HT1080 (cell line): ENCODE data around the gene YPEL2. TPM values are rescaled to one million over a fixed set of nuclear protein-coding genes. Genes with fewer than 3 reads are reported as not detected.

ENCODE experiments used
- DNase-seq: peaks from one replicate; pipeline ENCODE4 v3.0.0-alpha.2; 2015; ENCODE audit warnings: low read depth
- small RNA-seq: library from RNA; depleted of rRNA; stranded (forward); fragments of <200 nt; gene quantifications from one replicate; pipeline ENCODE3, GENCODE V24; 2014
- total RNA-seq: library from RNA; depleted of rRNA; stranded (reverse); fragments of >200 nt; shearing (Covaris generic); gene quantifications from 2 replicates; pipeline ENCODE4 v1.2.3, GENCODE V29; 2014; rRNA removed

YPEL2 gene
- total RNA-seq, 1 experiment from 2014 or later, result 1.1 TPM

DNA sequence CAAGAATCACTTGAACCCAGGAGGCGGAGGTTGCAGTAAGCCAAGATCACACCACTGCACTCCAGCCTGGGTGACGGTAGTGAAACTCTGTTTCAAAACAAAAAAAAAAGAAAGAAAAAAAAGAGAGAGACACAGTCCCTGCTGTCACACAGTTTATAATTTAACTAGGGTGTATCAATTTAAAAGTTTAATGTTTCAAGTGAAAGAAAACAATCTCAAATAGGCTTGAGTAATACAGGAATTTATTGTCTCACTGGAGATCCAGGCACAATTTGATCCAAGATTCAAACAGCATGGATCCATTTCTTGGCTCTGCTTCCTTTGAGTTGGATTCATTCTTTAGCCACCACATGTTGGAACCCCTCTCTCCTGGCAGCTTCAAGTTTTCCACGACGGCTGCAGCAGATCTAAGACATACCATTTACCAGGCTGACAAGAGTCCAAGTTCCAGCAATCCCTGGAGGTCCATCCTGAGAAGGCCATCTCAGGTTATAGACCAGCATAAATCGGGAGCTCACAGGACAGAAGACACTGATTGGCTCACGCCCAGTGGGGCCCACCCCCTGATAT, 97.5 kb downstream of the YPEL2 start:
- DNase-seq, result no peak

DNA sequence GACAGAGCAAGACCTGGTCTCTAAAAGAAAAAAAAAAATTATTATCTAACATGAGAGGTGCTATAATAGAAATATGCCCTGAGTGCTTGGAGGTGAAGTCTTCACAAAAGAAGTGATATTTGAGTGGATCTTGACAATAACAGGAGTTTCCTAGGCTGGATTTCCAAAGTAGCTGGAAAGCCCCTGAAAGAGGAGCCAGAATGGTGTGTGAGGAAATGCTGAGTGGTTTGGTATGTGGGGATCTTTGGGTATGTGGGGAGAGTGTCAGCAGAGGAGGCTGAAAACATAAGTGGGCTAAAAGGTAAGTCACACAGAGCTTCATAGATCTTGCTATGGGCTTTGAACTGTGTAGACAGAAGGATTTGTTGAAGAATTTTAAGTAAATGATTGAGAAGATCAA, 100.1 kb downstream of the YPEL2 start:
- DNase-seq, result no peak

- no peak for DNase-seq
Measured at GRCh38 chr17:59432657-59433056, 101.2 kb downstream of the YPEL2 start.

- DNase-seq, result no peak
Measured at GRCh38 chr17:59433586-59433985, 102.1 kb downstream of the YPEL2 start.

DNA sequence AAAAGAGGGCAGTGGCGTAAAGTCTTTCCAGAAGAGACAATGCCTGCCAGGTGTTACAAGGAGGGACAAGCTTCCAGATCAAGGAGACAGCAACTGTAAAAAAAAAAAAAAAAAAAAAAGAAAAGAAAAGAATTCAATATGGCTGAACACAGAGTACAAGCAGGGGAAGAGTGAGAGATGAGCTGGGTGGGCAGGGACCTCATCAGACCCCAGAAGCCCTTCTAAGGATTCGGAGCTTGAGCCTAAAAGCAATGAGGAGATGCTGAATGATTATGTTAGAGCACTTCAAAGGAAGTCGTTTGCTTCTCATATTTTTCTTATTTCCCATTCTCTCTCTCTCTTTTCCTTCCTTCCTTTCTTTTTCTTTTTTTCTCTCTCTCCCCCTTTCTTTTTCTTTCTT, 103.0 kb downstream of the YPEL2 start:
- no peak for DNase-seq

DNA sequence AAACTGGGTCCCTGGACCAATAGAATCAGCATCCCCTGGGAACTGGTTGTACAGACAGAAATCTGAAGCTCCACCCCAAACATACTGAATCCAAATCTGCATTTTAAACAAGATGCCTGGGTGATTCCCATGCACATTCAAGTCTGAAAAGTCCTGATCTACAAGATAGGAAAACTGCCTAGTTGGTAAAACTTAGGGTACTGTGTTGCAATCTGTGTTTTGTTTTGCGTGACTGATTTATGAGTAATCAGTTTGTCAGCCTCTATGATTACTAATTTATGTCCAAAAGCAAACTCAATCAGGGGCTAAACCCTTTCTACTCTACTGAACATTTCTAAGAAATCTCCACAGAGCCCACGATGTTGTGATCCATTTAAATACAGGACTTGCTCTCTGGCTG, 103.8 kb downstream of the YPEL2 start:
- DNase-seq, result peak; percentile 62

DNA sequence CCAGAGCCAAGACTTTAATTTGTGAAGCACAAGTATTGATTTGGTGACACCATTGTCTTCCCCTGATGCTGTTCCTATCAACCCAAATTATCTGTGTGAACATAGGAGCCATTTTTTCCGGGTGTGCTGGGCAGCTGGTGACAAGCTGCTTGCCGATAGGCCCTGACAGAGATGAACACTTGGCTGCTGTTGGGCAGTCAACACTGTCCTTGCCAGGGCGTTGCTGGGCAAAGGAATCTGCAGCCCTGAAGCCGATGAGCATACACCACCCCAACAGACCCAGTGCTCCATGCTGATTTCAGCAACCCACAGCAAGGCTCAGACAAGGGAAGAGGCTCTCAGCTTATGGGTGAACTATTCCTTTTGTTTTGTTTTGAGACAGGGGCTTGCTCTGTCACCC, 105.4 kb downstream of the YPEL2 start:
- DNase-seq, result no peak

- no peak for DNase-seq
Measured at GRCh38 chr17:59437791-59438281, 106.4 kb downstream of the YPEL2 start.

GRCh38 chr17:59439262-59439661, 107.8 kb downstream of the YPEL2 start:
- DNase-seq, result no peak

DNA sequence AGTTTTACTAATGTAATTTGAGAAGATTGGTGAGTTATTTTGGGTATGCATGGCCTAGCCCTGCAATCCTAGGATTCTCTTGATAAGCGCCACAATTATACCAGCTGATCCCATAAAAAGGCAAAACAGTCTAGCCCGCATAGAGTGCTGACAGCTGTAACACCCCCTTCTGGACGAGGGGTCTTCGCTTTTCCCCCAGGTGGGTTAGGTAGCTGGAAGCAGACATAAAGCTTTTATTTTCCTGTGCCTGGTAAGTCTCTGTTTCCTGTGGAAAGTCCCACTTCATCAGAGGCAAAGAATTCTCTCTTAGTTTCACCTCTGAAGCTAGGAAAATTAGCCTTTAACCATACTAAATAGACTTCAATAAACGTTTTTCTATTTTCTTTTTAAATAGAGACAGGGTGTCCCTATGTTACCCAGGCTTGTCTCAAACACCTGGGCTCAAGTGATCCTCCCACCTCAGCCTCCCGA, 108.3 kb downstream of the YPEL2 start:
- DNase-seq, result no peak

- peak; percentile 86 for DNase-seq
Measured at GRCh38 chr17:59440757-59441463, 109.5 kb downstream of the YPEL2 start.

DNA sequence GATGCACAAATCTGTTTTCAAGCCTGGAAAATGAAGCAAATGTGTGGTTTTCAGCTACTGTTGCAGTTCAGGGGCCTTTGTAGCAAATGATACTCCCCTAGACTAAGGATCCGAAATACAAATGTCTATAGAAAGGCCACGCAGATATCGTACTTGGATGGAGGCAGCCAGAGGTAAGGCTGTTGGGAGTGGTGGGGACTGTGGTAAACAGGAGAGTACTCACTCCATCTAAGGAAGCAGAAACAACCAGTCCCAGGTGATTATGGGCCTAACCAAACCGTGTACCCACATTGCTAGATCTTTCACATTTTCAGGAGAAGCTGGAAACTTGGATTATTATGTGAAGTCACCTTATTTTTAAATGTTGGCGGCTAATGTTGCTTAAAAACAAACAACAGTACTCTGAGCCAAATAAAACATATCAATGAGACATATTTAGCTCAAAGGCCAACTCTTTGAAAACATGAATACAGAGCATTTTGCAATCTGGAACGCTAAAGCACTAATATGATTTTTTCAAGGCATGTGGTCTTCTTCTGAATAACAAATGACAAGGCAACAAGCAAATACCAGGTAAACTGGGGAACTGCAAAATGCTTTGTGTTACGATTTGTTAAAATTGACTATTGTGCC, 110.1 kb downstream of the YPEL2 start:
- DNase-seq, result no peak

DNA sequence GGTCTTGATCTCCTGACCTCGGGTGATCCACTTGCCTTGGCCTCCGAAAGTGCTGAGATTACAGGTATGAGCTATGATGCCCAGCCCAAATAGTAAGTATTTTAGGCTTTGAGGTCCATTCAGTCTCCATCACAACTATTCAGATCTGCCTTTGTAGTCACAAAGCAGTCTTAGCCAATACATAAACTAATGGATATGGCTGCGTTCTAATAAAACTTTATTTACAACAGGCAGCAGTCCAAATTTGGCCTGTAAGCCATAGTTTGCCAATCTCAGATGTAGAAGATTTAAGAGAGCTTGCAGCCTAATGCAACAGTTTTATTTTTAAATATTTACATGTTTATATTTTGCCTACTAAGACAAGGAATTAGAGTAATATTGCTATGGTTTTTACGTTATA, 111.7 kb downstream of the YPEL2 start:
- DNase-seq, result no peak

Small RNAs within 50 kb of the gene (small RNA-seq; reads per million reads assigned to genes)
- not detected for gene MIR4729

Other genes starting within 250 kb of the YPEL2 start
- gene TRIM37, start 224.8 kb upstream of the YPEL2 start, total RNA-seq, result 23.4 and 28.2 TPM in 2 replicates
- 109 and 123 TPM in 2 replicates for gene SKA2, start 176.5 kb upstream of the YPEL2 start, total RNA-seq
- gene PRR11, start 175.9 kb upstream of the YPEL2 start, total RNA-seq, result 28.2 and 44.1 TPM in 2 replicates
- 22.1 and 22.2 TPM in 2 replicates for gene SMG8, start 121.6 kb upstream of the YPEL2 start, total RNA-seq
- 0.77 and 1.5 TPM in 2 replicates for gene GDPD1, start 111.1 kb upstream of the YPEL2 start, total RNA-seq
- 21.2 and 24.3 TPM in 2 replicates for gene DHX40, start 234.0 kb downstream of the YPEL2 start, total RNA-seq